ENCODE measurements around the gene DLG5.

- TF ChIP-seq CTCF (IDR thresholded peaks at IDR 0.05) (no peak), POLR2A (IDR thresholded peaks at IDR 0.05) (no peak)
These were observed 32.8 kb upstream of the DLG5 start for GRCh38 chr10:77959384-77959783.

Measured in heart left ventricle (tissue), 13 donors.